ENCODE results near the gene TOE1. TPM values are rescaled to one million over a fixed set of nuclear protein-coding genes. Genes with fewer than 3 reads are reported as not detected.
"Not testable (repeated sequence)": the region's sequence is repeated elsewhere in the genome, so short reads cannot be mapped to it uniquely, and the experiment has no call there.

Gene TOE1
- polyA plus RNA-seq, 4 donors, result 12.9 to 16.0 (median 14.6) TPM

DNA sequence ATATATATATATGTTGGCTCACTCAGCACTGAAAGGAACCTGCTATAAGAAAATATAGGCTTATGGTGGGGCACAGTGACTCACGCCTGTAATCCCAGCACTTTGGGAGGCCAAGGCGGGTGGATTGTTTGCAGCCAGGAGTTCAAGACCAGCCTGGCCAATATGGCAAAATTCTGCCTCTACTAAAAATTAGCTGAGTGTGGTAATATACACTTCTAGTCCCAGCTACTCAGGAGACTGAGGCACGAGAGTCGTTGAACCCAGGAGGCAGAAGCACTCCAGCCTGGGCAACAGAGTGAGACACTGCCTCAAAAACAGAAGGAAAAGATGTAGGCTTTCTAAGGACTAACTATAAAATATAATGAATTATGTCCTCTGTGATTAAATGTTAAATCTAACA, 14.9 kb downstream of the TOE1 start:
- no peak for DNase-seq (ENCODE audit: low read depth in 4 of 4, low spot score in 3 of 4)

GRCh38 chr1:45355683-45356082, 15.7 kb downstream of the TOE1 start:
- no peak for DNase-seq (ENCODE audit: low read depth in 4 of 4, low spot score in 3 of 4)

- DNase-seq (ENCODE audit: low read depth in 4 of 4, low spot score in 3 of 4), result no peak
Measured at GRCh38 chr1:45356186-45356585, 16.2 kb downstream of the TOE1 start.

- peak in 3 of 4 donors; percentile 28 to 45 (median 39) for DNase-seq (ENCODE audit: low read depth in 4 of 4, low spot score in 3 of 4)
Measured at GRCh38 chr1:45359882-45360513, 20.0 kb downstream of the TOE1 start.

GRCh38 chr1:45360981-45361380, 21.0 kb downstream of the TOE1 start:
- not testable (repeated sequence) for DNase-seq (ENCODE audit: low read depth in 4 of 4, low spot score in 3 of 4)

DNA sequence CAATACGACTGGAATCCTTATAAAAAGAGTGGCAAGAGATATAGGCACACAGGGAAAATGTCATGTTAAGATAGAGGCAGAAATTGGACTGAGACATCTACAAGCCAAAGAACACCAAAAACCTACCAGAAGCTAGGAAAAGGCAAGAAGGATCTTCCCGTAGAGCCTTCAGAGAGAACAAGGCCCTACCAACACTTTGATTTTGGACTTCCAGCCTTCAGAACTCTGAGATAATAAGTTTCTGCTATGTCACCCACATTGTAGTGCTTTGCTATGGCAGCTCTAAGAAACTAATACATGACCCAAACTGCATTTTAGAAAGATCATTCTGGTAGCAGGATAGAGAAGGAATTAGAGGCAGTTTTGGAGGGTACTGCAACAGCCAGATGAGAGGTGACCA, 24.3 kb downstream of the TOE1 start:
- DNase-seq (ENCODE audit: low read depth in 4 of 4, low spot score in 3 of 4), result no peak

GRCh38 chr1:45365051-45365450, 25.1 kb downstream of the TOE1 start:
- DNase-seq (ENCODE audit: low read depth in 4 of 4, low spot score in 3 of 4), result no peak

GRCh38 chr1:45370575-45370974, 30.6 kb downstream of the TOE1 start:
- DNase-seq (ENCODE audit: low read depth in 4 of 4, low spot score in 3 of 4), result no peak

DNA sequence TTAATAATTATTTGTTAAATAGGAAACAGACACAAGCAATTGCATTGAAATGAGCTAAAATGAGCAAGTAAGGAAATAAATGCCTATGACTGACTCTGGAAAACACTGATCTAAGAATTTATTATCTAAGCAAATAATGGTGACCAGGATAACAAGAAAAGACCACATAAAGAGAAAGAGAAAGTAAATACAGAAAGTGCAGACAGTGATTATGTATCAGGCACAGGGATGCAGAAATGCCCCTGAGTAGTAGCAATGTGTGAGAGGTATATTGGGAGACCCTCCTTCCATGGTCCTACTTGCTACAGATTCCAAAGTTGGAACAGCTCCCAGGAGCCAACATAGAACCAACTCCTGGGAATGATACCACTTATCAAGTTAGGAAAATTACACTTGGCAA, 33.6 kb downstream of the TOE1 start:
- no peak for DNase-seq (ENCODE audit: low read depth in 4 of 4, low spot score in 3 of 4)

- no peak for DNase-seq (ENCODE audit: low read depth in 4 of 4, low spot score in 3 of 4)
Measured at GRCh38 chr1:45375104-45376090, 35.4 kb downstream of the TOE1 start.

- no peak for DNase-seq (ENCODE audit: low read depth in 4 of 4, low spot score in 3 of 4)
Measured at GRCh38 chr1:45378184-45378583, 38.2 kb downstream of the TOE1 start.

DNA sequence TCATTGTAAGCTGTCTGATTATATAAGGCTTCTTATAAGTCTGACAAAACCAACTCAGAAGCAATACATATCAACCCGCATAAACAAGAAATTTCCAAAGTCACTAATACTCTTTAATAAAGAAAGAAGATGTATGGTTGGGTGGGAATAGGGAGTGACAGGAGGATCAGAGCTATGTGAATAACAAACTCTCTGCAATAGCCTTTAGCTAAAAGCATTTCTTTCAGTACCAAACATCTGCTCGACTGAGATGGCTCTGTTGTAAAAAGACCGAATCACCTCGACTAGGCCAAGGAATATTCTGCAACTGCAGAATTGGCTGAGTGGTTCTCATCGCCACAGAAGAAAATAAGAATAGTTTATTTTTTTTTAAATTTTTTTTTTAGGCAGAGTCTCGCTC, 39.6 kb downstream of the TOE1 start:
- DNase-seq (ENCODE audit: low read depth in 4 of 4, low spot score in 3 of 4), result no peak

GRCh38 chr1:45380125-45380524, 40.2 kb downstream of the TOE1 start:
- DNase-seq (ENCODE audit: low read depth in 4 of 4, low spot score in 3 of 4), result no peak

DNA sequence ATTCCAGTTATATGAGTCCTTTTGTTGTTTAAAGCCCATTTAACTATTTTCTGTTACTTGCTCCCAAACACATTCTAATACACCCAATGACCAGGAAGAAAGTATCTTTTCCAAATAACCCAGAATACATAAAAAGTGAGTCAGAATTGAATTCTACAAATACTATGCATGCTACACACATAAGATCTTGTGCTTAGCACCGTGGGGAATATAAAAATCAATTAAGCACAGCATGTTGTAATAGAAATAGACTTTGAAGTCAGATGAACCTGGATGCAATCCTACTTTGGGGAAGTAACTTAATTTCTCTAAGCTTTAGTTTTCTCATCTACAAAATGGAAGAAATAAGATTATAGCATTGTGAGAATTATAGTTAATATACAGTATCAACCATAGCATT, 40.8 kb downstream of the TOE1 start:
- DNase-seq (ENCODE audit: low read depth in 4 of 4, low spot score in 3 of 4), result no peak

DNA sequence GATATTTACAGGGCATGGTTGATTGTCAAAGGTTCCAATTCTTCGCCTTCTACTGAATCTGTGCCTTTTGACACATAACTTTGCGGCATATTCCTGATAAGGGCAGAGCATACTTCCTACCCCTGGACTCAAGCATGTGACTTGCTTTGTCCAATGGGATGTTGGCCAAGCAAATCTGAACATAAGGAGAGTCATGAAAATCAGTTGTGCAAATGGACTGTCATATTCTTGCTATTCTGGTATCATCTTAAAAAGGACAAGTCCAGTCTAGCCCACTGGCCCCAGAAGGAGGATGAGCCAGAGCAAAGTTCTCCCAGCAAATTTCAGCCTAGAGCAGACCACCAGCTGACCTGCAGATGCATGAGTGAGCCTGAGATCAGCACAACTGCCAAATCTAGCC, 41.3 kb downstream of the TOE1 start:
- DNase-seq (ENCODE audit: low read depth in 4 of 4, low spot score in 3 of 4), result no peak

DNA sequence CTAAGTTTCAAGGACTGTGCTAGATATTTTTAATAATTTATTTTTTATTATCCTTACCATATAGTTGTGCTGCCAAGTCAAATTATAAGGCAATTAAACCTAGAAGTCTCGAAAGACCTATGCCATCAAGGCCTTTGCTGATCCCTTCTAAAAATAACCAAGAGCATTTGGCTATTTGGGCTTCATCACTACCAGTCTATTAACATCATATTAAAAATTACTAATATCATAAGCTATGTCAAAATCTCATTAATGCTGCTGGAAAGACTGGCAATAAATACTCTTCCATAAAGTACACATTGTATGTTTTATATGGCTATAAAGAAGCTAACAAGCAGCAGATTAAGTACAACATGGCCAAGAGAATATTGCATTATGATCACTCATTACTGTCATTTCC, 43.2 kb downstream of the TOE1 start:
- no peak for DNase-seq (ENCODE audit: low read depth in 4 of 4, low spot score in 3 of 4)

- not testable (repeated sequence) for DNase-seq (ENCODE audit: low read depth in 4 of 4, low spot score in 3 of 4)
Measured at GRCh38 chr1:45384213-45384612, 44.2 kb downstream of the TOE1 start.

GRCh38 chr1:45385302-45385701, 45.3 kb downstream of the TOE1 start:
- no peak for DNase-seq (ENCODE audit: low read depth in 4 of 4, low spot score in 3 of 4)

GRCh38 chr1:45386219-45386618, 46.2 kb downstream of the TOE1 start:
- DNase-seq (ENCODE audit: low read depth in 4 of 4, low spot score in 3 of 4), result no peak

Measured in right renal pelvis (tissue), 4 donors.